Stimulated activated CD4-positive, alpha-beta T cell treated with anti-CD3 and anti-CD28 coated beads, Interleukin-2, amount 100 ng/mL, for 24 hours (primary cell): ENCODE data around the gene RIMS4.

ENCODE experiments used
- DNase-seq, 2 donors: peaks; one replicate each; pipeline ENCODE4 v3.0.0-alpha.2; 2020

RIMS4 gene

DNA sequence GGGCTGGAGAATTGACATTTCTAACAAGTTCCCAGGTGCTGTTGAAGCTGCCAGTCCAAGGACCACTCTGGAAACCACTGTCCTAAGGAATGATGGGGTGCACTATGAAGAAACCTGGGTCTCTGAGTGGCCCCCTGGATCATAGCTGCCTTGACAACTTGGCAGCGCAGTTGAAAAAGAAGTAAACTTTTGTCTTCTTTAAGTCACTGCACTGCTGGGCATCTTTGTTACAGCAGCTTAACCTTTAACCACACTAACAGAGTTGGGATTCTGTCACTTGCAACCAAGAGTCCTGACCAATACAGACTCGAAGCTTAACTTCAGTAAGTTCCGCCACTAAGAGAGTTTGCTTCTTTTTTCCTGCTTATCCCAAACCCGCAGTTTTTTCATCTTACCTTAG is 73.2 kb downstream of the RIMS4 start:
- no peak for DNase-seq

DNA sequence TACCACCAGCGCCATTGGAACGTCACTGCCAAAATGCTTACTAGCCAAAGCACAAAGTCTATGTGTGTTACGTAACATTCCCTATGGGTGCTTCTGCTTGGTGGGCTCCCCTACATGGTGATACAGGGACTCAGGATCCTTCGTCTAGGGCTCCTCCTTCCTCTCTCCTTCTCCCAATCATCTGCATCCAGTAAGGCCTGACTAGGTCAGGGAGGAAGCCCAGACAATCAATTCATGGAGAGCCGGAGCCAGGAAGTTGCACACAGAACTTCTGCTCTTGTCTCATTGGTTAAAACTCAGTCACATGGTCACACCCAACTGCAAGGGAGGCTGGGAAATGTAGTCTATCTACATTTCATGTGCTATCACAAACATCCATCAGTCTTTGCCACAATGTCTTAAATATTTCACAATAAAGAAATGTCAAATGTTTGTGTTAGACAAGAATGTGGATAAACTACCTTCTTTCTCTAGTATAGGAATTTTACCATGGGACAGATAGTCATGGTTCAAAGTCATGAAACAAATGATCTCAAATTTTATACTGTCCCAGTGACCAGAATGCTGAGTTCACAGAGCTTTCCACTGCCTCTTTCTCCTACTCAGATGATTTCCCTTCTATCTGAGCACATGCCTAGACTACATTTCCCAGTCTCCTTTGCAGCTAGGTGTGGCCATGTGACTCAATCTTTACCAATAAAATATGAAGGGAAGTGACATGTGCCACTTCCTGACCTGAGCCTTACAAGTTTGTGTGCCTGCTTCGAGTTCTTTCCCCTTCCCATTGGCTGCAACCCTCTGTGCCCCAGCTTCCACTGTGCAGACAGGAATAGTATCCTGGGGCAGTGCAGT is 74.0 kb downstream of the RIMS4 start:
- DNase-seq: peak in 1 of 2 donors; percentile 6

DNA sequence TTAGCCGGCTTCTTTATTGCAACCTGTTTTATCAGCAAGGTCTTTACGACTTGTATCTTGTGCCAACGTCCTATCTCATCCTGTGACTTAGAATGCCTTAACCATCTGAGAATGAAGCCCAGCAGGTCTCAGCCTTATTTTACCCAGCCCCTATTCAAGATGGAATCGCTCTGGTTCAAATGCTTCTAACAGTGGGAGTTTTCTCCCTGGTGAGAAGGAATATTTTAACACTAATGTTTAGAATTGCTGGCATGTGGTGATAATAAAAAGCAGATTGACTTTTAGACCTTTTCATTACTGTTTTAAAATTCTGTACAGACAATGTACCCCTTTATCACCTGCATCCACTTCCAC is 74.6 kb downstream of the RIMS4 start:
- DNase-seq: no peak

DNA sequence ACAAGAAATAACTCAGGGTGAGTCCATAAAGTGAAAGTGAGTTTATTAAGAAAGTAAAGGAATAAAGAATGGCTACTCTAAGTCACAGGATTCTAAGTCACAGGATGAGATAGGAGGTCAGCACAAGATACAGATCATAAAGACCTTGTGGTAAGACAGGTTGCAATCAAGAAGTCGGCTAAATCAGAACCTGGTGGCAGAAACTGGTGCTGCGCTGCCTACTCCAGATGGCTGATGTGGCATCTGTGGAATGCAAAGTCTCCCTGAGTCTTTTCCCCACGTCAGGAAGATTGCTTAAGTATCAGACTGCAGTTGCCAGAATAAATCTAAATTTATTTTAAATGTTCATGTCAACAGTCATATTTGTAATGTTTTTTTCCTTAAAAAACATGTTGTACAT is 75.4 kb downstream of the RIMS4 start:
- DNase-seq: no peak

DNA sequence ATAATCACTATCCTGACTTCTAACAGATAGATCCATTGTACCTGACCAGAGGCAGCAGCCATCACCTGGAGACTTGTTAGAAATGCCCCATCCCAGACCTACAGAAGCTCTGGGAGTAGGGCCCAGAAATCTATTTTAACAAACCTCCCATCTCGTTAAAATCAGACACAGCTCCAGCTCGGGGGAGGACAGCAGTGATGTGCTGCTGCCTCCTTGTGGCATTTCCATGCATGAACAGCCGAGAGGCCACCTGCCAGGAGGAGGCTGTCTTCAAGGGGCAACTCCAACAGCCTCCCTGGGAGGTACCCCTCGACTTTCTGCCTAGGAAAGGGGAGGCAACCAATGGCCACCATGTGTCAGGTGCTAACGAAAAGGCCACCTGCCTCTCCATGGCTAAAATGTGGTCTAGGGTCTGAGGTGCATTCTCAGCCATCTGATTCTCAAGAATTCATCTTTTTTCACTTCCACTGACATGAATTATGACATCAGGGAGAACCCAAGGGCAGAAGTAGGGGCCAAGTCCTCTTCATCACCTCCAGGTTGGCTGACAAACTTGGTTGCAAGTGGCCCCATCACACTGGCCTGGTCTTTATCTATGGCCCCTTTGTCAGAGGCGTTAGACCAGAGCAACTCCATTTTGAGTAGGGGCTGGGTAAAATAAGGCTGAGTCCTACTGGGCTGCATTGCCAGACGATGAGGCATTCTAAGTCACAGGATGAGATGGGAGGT is 76.8 kb downstream of the RIMS4 start:
- DNase-seq: peak; percentile 64 to 67

DNA sequence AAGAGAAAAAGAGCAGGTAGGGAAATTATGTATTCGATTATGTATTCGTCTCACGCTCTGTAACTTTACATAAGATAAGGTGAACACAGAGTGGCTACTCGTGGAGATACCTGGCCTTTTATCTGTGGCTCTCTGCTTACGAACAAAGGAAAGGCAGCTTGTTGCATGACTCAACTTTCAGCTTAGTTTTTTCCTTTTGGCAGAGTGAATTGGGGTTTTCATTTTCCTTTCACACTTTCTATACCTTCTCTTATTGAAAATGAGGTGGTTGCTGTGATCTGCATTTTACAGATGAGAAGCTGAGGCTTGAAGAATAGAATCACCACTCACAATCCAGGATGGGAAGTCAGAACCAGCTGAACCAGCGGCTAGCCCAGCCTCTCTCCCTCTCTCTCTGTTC is 78.0 kb downstream of the RIMS4 start:
- DNase-seq: no peak

DNA sequence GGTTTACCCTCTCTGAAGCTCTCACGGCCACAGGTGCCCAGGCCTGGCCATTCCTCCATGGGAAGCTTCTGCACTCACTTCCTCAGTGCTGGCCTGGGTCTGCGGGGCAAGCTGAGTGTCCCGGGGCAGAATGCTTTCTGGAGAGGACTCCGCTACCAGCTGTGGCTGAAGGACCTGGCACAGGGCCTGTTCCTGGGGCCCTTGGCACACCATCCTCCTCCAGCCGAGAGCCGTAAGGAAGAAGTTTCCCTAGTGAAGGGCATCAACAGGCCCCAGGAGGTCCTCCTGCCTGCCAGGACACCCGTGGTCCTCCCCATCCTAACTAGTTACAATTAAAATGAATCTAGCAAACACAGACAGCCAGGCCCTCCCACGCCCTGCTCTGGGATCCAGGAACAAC is 78.7 kb downstream of the RIMS4 start:
- DNase-seq: no peak

DNA sequence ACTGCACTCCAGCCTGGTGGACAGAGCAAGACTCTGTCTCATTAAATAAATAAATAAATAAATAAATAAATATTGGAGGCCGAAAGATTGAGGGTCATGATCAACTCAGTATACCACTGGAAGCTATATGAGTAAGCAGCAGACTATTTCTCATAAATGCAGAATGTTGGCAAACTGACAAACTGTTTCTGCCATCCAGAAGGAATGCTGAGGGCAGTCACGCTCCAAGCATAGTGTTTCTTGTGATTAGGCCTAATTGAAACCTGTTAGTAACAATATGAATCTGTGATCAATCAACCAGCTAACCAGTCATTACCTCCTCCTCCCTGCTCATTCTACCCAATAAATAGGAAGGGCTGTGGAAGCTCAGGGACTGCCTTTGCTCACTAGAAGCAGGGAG is 79.9 kb downstream of the RIMS4 start:
- DNase-seq: no peak

DNA sequence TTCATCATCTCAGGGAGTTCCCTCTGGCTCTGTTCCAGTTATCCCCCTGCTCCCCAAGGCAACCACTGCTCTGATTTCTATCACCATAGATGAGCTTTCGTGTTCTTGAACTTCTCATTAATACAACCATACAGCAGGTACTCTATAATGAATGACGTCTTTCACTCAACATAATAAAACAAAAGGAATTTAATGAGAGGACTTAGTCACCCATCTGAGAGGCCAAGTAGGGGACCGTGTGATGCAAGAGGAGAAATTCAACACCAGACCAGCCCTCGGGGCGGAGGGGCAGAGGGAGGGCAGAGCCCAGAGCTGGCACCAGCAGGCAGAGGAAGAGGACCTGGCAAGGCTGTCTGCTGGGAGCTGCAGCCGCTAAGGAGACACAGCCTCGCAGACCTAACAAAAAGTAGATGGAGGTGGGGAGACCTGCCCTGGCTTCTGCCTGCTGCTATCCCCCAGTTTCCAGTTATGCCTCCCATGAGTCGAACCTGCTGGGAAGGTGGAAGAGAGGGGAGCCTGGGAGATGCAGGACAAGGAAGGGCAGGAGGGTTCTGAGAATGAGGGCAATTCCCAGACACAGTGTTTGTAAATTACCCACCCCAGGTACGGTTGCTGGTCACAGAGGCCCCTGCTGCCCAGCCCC is 81.4 kb downstream of the RIMS4 start:
- no peak for DNase-seq

DNA sequence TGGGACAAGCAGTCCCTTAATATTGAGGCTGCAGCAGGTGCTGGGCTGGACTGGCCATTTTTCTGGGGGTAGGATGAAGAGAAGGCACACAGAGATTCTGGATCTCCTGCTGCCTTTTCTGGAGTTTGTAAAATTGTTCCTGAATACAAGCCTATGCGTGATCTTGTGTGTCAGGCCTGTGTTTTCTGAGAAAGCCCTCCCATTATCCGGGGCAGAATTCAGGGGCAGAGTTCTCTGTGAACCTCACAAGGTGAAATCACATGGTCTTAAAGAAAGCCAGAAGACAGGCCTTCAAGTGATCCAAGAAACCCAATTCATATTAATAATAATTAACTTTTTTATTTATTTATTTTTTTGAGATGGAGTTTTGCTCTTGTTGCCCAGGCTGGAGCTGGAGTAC is 82.7 kb downstream of the RIMS4 start:
- DNase-seq: no peak

DNA sequence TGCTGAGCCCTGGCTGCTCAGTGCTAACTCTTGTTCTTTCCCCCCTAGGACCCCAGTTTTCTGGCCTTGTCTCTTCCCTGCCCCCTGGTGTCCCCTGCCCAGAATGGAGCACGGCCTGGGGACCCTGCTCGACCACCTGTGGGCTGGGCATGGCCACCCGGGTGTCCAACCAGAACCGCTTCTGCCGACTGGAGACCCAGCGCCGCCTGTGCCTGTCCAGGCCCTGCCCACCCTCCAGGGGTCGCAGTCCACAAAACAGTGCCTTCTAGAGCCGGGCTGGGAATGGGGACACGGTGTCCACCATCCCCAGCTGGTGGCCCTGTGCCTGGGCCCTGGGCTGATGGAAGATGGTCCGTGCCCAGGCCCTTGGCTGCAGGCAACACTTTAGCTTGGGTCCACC is 83.3 kb downstream of the RIMS4 start:
- DNase-seq: no peak

DNA sequence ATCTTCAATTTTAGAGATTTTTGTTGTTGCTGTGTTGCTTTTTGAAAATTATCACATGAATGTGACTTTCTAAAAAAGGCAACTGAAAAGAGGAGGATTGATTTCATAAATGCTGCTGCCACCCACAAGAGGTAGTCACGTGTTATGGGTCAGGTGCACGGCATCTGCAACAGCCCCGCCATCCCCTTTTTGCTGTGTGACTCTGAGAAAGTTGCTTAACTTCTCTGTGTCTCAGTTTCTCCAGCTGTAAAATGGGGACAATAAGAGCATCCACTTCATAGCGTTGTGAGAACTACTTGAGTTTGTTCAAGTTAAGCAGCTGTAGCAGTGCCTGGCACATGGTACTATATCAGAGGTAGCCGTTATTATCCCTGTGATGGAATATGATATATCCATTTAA is 84.5 kb downstream of the RIMS4 start:
- DNase-seq: no peak

DNA sequence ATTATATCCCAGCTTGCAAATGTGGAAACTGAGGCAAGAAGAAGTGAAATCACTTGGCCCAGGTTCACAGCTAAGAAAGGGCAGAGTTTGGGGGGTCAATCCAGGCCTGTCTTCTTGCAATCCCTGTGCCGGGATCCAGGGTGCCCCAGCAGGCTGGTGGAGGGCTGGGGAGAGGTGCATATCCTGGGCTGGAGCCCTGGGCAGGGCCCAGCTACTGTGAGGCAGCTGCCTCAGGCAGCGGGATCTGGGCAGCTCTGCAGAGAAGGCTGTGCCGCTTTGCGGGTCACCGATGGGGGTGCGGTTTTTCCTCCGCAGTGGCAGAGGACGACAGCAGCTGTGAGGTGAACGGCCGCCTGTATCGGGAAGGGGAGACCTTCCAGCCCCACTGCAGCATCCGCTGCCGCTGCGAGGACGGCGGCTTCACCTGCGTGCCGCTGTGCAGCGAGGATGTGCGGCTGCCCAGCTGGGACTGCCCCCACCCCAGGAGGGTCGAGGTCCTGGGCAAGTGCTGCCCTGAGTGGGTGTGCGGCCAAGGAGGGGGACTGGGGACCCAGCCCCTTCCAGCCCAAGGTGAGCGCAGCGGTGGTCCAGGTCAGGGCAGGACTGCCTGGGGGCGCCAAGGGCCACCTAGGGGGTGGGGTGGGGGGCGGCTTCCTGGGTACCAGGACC is 85.8 kb downstream of the RIMS4 start:
- DNase-seq: no peak

DNA sequence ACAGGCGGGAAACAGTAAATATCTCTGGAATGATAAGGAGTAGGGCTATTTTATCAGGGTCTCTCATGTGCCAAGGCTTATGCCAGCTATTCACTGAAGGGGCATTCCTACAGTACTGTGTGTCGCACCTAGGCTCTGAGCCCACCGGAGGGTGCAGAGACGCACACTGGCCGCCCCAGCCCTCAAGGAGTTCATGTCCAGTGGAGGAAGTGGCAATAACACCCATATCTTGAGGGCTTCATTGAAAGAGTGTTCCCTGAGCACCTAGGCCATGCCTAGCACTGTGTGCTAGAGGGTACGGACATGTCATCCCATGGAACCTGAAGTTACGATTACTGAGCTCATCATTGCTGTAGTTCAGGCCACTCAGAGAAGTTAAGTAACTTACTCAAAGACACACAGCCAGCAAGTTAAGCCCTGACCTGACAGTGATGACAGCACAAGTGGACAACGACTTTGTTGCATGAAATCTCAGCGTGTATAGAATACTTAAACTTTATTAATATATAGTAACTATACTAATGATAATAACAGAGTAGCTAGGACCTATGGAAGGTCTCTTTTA is 86.5 kb downstream of the RIMS4 start:
- DNase-seq: no peak

DNA sequence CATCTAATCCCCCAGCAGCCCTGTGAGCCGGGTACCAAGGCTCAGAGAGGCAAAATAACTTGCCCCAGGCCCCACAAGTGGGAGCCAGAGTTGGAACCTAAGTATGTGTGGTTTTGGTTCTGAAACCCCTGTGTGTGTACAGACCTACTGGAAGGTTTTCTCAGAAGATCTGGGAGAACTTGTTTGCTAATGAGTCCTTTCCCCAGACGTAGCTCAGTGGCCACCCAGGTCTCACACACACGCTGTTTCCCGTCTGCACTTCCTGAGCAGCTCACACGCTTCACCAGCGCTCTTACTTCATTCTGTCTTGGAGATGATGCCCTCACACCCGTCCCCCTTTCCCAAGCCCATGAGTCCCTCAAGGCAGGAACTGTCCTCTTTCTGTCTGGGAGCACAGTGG is 87.0 kb downstream of the RIMS4 start:
- DNase-seq: no peak

DNA sequence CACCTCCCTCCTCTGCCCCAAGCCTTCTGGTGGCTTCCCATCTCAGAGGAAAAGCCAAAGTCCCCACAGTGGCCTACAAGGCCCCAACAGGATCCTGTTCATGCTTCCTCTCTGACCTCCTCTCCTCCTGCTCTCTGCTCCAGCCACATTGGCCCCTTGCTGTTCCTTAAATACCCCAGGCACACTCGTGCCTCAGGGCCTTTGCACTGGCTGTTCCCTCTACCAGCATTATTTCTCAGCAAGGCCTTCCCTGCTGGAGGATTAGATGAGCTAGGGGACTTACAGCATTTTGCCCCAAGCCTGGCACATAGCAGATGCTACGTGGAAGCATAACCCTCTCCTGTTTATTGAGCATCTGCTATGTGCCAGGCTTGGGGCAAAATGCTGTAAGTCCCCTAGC is 87.4 kb downstream of the RIMS4 start:
- DNase-seq: no peak

DNA sequence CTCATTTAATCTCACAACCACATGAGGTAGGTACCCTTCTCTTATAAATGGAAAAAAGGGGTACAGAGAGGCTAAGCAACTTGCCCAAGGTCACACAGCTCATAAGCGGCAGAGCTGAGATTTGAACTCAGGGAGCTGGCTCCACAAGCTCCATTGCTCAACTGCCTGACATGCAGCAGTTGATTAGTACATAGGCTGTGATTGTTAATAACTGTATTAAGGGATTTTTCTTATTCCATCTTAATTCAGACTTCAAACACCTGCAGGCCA is 88.6 kb downstream of the RIMS4 start:
- DNase-seq: no peak

DNA sequence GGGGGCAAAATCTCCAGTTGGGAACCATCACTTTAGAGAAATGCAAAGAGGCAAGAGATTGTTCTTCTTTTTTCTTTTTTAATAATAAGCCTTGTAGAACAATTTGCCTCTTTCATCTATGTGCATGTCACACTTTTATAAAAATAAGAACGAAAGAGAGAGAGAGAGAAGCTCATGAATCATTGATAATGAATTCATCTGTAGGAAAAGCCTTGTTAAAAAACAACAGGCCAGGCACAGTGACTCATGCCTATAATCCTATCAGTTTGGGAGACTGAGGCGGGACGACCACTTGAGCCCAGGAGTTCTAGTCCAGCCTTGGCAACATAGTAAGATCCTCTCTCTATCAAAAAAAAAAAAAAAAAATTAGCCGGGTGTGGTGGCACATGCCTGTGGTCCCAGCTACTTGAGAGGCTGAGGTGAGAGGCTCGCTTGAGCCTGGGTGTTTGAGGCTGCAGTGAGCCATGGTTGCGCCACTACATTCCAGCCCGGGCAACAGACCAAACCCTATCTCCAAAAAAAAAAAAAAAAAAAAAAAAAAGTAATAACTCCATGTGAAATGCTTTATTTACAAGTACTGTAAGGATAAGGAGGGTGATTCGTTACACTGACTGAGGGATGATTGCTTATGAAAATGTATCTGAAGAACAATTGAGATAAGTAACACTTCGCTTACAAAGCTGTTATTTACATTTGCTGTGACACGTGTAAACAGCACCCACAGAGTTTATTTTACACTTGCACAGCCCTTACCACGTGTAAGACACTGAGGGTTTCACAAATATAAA is 89.2 kb downstream of the RIMS4 start:
- no peak for DNase-seq

DNA sequence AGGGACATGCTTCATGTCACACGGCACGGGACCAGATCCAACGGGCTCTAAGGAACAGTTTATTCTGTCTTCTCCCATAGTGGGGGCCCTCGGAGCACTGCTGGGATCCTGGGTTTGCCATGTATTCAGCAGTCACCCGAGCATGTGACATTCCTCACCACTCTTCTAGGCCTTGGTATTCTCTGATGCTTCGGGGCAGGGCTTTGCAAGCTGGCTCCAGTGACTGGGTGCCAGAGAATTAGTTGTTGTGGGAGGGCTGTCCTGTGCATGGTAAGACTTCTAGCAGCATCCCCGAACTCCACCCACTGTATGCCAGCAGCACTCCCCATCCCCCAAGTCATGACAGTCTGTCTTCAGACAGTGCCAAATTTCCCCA is 89.7 kb downstream of the RIMS4 start:
- no peak for DNase-seq

DNA sequence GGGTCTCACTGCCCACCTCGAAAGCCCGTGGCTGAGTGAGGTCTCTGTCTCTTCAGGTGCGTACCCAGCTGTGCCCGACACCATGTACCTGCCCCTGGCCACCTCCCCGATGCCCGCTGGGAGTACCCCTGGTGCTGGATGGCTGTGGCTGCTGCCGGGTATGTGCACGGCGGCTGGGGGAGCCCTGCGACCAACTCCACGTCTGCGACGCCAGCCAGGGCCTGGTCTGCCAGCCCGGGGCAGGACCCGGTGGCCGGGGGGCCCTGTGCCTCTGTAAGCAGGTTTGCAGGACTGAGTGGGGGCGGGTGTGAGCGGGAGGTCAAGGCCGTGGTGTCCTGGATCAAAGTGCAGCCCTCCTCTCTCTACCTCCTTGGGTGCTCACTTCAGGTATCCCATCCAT is 90.5 kb downstream of the RIMS4 start:
- no peak for DNase-seq

DNA sequence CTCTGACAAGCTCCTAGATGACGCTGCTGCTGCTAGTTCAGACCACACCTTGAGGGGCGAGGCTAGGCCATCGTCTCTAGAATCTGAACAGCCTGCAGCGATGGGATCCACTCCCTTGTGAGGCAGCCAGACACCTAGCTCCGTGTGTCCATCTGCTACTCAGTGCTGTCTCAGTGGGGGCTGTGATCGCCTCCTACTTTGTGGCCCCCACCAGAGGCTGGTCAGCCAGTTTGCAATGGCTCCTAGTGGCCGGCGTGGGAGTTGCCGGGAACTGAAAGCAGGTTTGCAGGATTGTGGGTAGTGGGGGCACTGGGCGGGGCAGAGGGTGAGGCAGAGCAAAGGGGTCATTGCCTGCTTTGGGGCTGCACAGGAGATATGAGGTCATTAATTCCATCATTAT is 92.4 kb downstream of the RIMS4 start:
- no peak for DNase-seq

DNA sequence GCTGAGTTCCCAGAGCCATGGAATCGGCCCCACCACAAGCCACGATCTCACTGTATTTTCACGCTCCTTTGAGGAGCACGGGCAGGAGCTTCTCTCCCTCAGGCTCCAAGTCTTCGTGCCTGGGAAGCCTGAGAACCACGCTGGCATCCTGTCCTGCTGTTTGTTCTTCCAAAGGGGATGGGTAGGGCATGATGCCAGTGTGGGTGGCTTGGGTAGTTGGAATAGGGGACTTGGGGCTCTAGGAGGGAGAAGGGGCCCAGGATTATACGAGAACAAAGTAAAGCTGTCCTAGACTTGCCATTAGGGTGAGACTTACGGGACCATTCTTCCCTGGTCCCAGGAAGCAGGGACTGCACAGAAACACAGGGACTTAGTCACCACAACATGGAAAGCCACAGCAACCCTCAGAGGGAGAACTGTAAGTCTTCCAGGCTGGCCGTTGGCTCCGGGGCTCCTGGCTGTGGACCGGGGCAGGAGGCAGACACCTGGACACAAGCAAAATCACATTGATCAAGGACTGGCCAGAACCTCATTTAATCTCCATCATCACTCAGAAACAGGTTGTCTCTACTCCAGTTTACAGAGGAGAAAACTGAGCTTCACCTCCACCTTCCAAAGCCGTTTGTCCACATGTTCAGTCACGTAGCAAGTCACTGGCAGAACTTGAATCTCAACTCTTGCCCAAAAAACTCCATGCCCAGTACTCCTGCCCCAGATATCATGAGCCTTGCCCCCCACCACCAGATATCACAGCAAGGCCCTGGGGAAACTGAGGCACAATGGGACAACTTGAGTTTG is 93.8 kb downstream of the RIMS4 start:
- DNase-seq: no peak
